GM12873 (cell line): ENCODE data around the gene LYAR.

Experiments
- CTCF ChIP-seq: IDR thresholded peaks from 2 replicates; pipeline ENCODE4 v1.5.1; 2012; ENCODE audit warnings: low read depth, mild to moderate bottlenecking, moderate library complexity, low read length, control low read depth; ENCODE audit not compliant: insufficient read depth; ENCODE audit errors: missing control alignments

LYAR gene

GRCh38 chr4:4277531-4277930, 12.4 kb downstream of the LYAR start:
- TF ChIP-seq CTCF, result no peak

GRCh38 chr4:4274226-4274625, 15.7 kb downstream of the LYAR start:
- TF ChIP-seq CTCF, result no peak

- no peak for TF ChIP-seq CTCF
These were observed 18.0 kb downstream of the LYAR start for GRCh38 chr4:4271912-4272311.

GRCh38 chr4:4270529-4270928, 19.4 kb downstream of the LYAR start:
- no peak for TF ChIP-seq CTCF

GRCh38 chr4:4269856-4270255, 20.1 kb downstream of the LYAR start:
- no peak for TF ChIP-seq CTCF

- TF ChIP-seq CTCF, result no peak
These were observed 20.6 kb downstream of the LYAR start for GRCh38 chr4:4269331-4269731.

GRCh38 chr4:4268776-4269175, 21.2 kb downstream of the LYAR start:
- no peak for TF ChIP-seq CTCF
